Measurements from ENCODE around the gene OSBP2.
A peak's percentile ranks its signal among the peaks of the same experiment; 100 is the strongest.
"Not testable (repeated sequence)": the region's sequence is repeated elsewhere in the genome, so short reads cannot be mapped to it uniquely, and the experiment has no call there.

OSBP2 gene

DNA sequence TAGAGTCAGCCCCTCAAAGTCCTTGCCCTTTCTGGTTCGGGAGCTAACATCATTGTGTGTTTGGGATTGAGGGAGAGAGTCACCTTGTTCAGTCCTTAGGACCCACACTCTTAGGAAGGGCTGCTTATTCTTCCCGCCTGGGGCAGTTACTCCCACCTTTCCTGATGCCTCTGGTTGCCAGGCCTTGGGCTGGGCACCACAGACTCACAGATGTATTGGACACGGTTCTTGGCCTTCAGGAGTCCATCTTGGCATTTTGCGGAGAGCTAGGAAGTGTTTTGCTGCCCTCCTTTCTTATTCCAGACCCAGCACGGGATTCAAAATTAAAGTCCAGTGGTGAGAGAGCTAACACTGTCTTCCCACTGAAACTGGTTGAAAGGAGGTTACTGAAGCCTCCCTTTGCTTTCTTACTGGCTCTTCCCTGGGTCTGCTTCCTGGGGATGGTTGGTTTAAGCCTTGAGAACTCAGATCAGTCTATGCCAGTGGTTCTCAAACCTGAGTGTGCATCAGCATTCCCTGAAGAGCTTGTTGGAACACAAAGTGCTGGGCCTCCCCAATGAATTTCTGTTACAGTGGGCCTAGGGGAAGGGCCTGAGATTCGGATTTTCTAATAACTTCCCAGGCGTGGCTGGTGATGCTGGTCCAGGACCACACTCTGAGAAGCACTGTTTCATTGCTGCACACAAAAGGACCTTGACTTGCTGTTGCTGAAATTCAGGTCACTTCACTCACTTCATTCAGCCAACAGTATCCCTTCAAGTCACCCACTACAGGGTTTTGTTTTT lies 1.4 kb downstream of the OSBP2 start:
- peak overlapping the region; percentile 56 for H3K4me3 ChIP-seq (ENCODE audit: low read depth, low read length)
- no peak for DNase-seq (ENCODE audit: low read depth)
- no peak for TF ChIP-seq CTCF (IDR thresholded peaks at IDR 0.05; ENCODE audit: low read depth, low read length, missing control alignments)
- in situ Hi-C loops (cut with HindIII; ENCODE audit: low sequenced_read_pairs), result no loop called here

GRCh38 chr22:30697975-30698374 lies 3.3 kb downstream of the OSBP2 start:
- DNase-seq (ENCODE audit: low read depth), result no peak
- in situ Hi-C loops (cut with HindIII; ENCODE audit: low sequenced_read_pairs), result no loop called here
- no peak for TF ChIP-seq CTCF (IDR thresholded peaks at IDR 0.05; ENCODE audit: low read depth, low read length, missing control alignments)
- H3K4me3 ChIP-seq (ENCODE audit: low read depth, low read length), result no peak overlapping the region

DNA sequence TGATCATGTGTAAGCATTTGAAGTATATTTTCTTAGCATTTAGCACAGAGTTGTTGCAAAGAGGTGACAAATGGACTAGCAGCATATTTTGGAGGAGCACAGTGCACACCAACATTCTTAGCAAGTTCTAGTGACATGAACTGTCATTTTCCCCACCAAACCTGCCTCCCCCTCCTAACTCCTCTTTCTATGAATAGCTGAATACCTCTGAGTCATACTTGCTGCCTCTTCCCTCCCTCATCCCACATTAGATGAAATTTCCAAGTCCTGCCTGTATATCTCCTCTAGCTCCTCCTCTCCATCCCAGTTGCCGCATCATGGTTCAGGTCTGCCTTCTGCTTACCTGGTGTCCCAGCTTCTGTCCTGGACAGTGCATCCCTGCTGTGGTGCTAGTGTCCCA lies 7.2 kb downstream of the OSBP2 start:
- TF ChIP-seq CTCF (IDR thresholded peaks at IDR 0.05; ENCODE audit: low read depth, low read length, missing control alignments), result no peak
- no peak overlapping the region for H3K4me3 ChIP-seq (ENCODE audit: low read depth, low read length)
- in situ Hi-C loops (cut with HindIII; ENCODE audit: low sequenced_read_pairs), result no loop called here
- DNase-seq (ENCODE audit: low read depth), result no peak

GRCh38 chr22:30702856-30703255 lies 8.2 kb downstream of the OSBP2 start:
- in situ Hi-C loops (cut with HindIII; ENCODE audit: low sequenced_read_pairs), result no loop called here
- no peak overlapping the region for H3K4me3 ChIP-seq (ENCODE audit: low read depth, low read length)
- TF ChIP-seq CTCF (IDR thresholded peaks at IDR 0.05; ENCODE audit: low read depth, low read length, missing control alignments), result no peak
- DNase-seq (ENCODE audit: low read depth), result no peak

GRCh38 chr22:30704978-30705377 lies 10.3 kb downstream of the OSBP2 start:
- H3K4me3 ChIP-seq (ENCODE audit: low read depth, low read length), result no peak overlapping the region
- in situ Hi-C loops (cut with HindIII; ENCODE audit: low sequenced_read_pairs), result no loop called here
- TF ChIP-seq CTCF (IDR thresholded peaks at IDR 0.05; ENCODE audit: low read depth, low read length, missing control alignments), result no peak
- DNase-seq (ENCODE audit: low read depth), result no peak

DNA sequence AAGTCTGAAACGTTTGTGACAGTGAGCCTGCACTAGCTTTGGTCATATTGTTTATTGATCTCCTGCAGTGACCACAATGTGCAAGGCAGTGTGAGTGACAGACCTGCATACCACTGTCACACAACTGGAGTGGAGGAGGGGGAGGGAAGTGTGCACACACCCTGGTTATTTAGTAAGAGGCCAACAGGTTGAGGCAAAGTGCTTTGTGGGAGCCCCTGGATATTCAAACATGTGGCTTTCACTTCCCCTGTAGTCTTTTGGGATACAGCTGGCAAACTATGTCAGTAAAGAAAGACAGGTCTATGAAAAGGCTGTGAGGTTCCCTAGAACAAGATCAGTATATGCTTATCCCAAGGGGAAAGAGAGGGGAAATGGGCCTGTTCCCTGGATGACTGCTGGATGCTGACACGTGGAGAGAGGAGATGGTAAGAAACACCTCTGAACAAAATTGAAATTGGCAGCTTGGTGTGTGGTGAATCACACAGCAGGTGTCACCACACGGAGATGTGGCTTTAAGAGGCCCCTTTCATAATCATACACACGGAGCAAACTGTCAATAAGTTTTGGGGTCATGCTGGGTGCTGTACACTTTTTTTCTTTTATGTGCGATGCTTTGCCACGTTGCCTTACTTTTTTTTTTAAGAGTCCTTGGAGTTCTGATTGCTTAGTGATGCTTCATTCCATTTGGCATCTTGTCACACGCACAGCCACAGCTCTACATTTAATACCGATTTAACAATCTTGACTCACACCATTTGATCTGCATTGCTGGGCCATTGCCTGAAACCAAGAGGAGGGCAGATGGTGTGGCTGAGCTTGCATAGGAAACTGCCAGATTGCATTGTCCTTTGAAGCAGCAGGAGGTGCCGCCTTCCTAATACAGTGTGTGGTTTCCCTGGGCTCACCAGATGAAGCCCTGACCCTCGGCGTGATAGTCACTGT lies 11.3 kb downstream of the OSBP2 start:
- H3K4me3 ChIP-seq (ENCODE audit: low read depth, low read length), result no peak overlapping the region
- peak; percentile 88 for DNase-seq (ENCODE audit: low read depth)
- in situ Hi-C loops (cut with HindIII; ENCODE audit: low sequenced_read_pairs), result no loop called here
- no peak for TF ChIP-seq CTCF (IDR thresholded peaks at IDR 0.05; ENCODE audit: low read depth, low read length, missing control alignments)

GRCh38 chr22:30709980-30710379 lies 15.3 kb downstream of the OSBP2 start:
- in situ Hi-C loops (cut with HindIII; ENCODE audit: low sequenced_read_pairs), result not testable (repeated sequence)

More at GRCh38 chr22:30709980-30710379, 15.3 kb downstream of the OSBP2 start:
- H3K4me3 ChIP-seq (ENCODE audit: low read depth, low read length); DNase-seq (ENCODE audit: low read depth): not testable (repeated sequence)

Measured in astrocyte of the cerebellum (primary cell).